K562 (cell line): ENCODE data around the gene FGF22. TPM values are rescaled to one million over a fixed set of nuclear protein-coding genes. Genes with fewer than 3 reads are reported as not detected.

ENCODE experiments used
- ARID2 ChIP-seq: fragments of 450-650 bp; IDR thresholded peaks from 2 replicates; pipeline ENCODE4 v1.6.1; 2017; ENCODE audit warnings: antibody characterized with exemption, mild to moderate bottlenecking
- ATF7 ChIP-seq: fragments of 450-650 bp; IDR thresholded peaks from 2 replicates; pipeline ENCODE4 v1.7.1; 2014; ENCODE audit warnings: mild to moderate bottlenecking, moderate library complexity
- CBX1 ChIP-seq: sonication (generic); IDR thresholded peaks from 2 replicates; pipeline ENCODE4 v1.6.1; 2016; ENCODE audit warnings: antibody characterized with exemption, low read depth, mild to moderate bottlenecking
- CC2D1A ChIP-seq: fragments of 450-650 bp; IDR thresholded peaks from 2 replicates; pipeline ENCODE4 v1.6.1; 2017; ENCODE audit warnings: mild to moderate bottlenecking
- ESRRA ChIP-seq: fragments of 450-650 bp; IDR thresholded peaks from 2 replicates; pipeline ENCODE4 v1.6.1; 2014; ENCODE audit warnings: low read depth, mild to moderate bottlenecking, moderate library complexity, borderline replicate concordance
- KDM4B ChIP-seq, 2 experiments: fragments of 450-650 bp in 1 of 2; sonication (generic) in 1 of 2; IDR thresholded peaks; 2 replicates each; pipeline ENCODE4 v1.6.1; 2016 to 2017; ENCODE audit warnings: borderline replicate concordance in 2 of 2, antibody characterized with exemption in 1 of 2, low read depth in 1 of 2, mild to moderate bottlenecking in 1 of 2
- KLF16 ChIP-seq: IDR thresholded peaks from 2 replicates; pipeline ENCODE4 v1.6.1; 2016; ENCODE audit warnings: antibody characterized with exemption
- MAZ ChIP-seq, 2 experiments: fragments of 450-650 bp in 1 of 2; sonication (generic) in 1 of 2; formaldehyde crosslinking; IDR thresholded peaks in 1 of 2; conservative IDR thresholded peaks in 1 of 2; 2 replicates each; pipeline versions ENCODE4 v1.4.0 to v1.5.0; 2020; ENCODE audit warnings: mild to moderate bottlenecking in 1 of 2, missing genetic modification reagents in 1 of 2
- MYNN ChIP-seq, 2 experiments: sonication (generic); formaldehyde crosslinking in 1 of 2; IDR thresholded peaks; 2 replicates each; pipeline versions ENCODE4 v1.5.0 to v1.6.1; 2016 to 2020; ENCODE audit warnings: antibody characterized with exemption in 1 of 2, missing genetic modification reagents in 1 of 2
- TRIM25 ChIP-seq: fragments of 450-650 bp; IDR thresholded peaks from 2 replicates; pipeline ENCODE4 v1.7.0; 2016; ENCODE audit warnings: borderline replicate concordance
- VEZF1 ChIP-seq: fragments of 200-800 bp; sonication (Bioruptor generic); IDR thresholded peaks from 2 replicates; pipeline ENCODE4 v1.6.1; 2017; ENCODE audit warnings: missing genetic modification characterization, missing compliant biosample characterization
- ZBTB17 ChIP-seq: fragments of 450-650 bp; formaldehyde crosslinking; IDR thresholded peaks from 2 replicates; pipeline ENCODE4 v1.4.0; 2020; ENCODE audit warnings: mild to moderate bottlenecking
- ZFX ChIP-seq: sonication (generic); formaldehyde crosslinking; IDR thresholded peaks from 2 replicates; pipeline ENCODE4 v1.8.0; 2022; ENCODE audit warnings: mild to moderate bottlenecking, missing genetic modification reagents, moderate library complexity
- ZNF316 ChIP-seq: fragments of 450-650 bp; IDR thresholded peaks from 2 replicates; pipeline ENCODE4 v1.6.1; 2016
- polyA plus RNA-seq, 8 experiments: library from polyadenylated mRNA; depleted of rRNA in 4 of 8; stranded (reverse) in 5 of 8; unstranded in 3 of 8; fragments of >200 nt; fragmentation: Nextera tagmentation in 2 of 8; fragmentation: Illumina TruSeq in 1 of 8; extraction: Ambion mirVana in 2 of 8; extraction: Trizol in 1 of 8; gene quantifications; 2 replicates each; pipeline versions ENCODE4 v1.2.1 to v1.2.3, GENCODE V29; 2011 to 2014; ENCODE audit warnings: inconsistent platforms in 1 of 8, missing spikeins in 1 of 8
- total RNA-seq, 7 experiments: library from RNA; depleted of rRNA in 6 of 7; stranded (reverse); fragments of >200 nt in 6 of 7; fragmentation: Illumina TruSeq in 2 of 7; extraction: Trizol in 2 of 7; gene quantifications; 2 replicates each; pipeline versions ENCODE4 v1.2.1 to v1.2.3, GENCODE V29; 2011 to 2021; ENCODE audit warnings: low replicate concordance in 1 of 7
- TF ChIP-seq, protein P1 (sequence below), 3 experiments: fragments of 200-800 bp in 1 of 3; sonication (Bioruptor generic) in 1 of 3; sonication (generic) in 1 of 3; formaldehyde crosslinking in 1 of 3; IDR thresholded peaks; 2 replicates each; pipeline versions ENCODE4 v1.6.1 to v1.8.0; 2016 to 2022; ENCODE audit warnings: mild to moderate bottlenecking in 2 of 3, missing compliant biosample characterization in 2 of 3, missing genetic modification characterization in 2 of 3, missing genetic modification reagents in 1 of 3
- TF ChIP-seq, protein P2 (sequence below): sonication (generic); formaldehyde crosslinking; IDR thresholded peaks from 2 replicates; pipeline ENCODE4 v1.8.1; 2023; ENCODE audit warnings: mild to moderate bottlenecking, missing genetic modification reagents
- TF ChIP-seq, protein P3 (sequence below): sonication (generic); formaldehyde crosslinking; IDR thresholded peaks from 2 replicates; pipeline ENCODE4 v1.8.1; 2023; ENCODE audit warnings: mild to moderate bottlenecking, missing genetic modification reagents

The FGF22 gene
- total and polyA plus RNA-seq, 9 of the 15 experiments (the other 6 are each of a cell fraction or from before 2014, with no cell fraction given), result 0.14 to 2.2 (median 0.86) TPM; not detected in 4

DNA sequence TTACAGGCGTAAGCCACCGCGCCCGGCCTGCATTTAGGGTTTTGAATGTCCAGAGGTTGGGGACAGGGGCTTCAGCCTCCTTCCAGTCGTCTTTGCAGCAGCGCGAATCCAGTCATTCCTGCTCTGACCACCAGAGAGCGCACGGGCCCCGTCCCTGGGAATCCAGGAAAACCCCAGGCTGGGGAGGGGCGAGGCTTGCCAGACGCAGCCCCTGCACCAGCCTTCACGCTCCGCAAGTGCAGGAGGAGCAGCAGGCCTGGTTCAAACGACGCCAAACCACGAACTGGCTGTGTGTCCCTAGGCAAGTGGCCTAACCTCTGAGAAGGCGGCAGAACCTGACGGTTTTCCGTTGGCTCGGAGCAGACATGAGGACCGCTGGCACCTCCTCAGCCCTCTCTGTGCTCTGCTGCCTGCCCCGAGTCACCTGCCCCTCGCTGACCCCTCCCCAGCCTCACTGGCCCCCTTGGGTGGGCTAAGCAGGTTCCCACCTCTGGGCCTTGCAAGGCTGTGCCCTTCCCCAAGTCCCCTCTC is 25.3 kb downstream of the FGF22 start (continued):
- TF ChIP-seq MYNN (IDR thresholded peaks at IDR 0.05) (no peak), MYNN (CRISPR knock-in tag; IDR thresholded peaks at IDR 0.05) (no peak), CBX1 (0 out of 2 replicates have a peak, but pooled peaks have one; percentile 44), ATF7 (0 out of 2 replicates have a peak, but pooled peaks have one; percentile 15), TRIM25 (no peak), ARID2 (peak; percentile 76), CC2D1A (peak; percentile 78; the same call in 1 of the 2 replicates), ZFX (CRISPR knock-in tag) (peak; percentile 23; the same call in 1 of the 2 replicates), ZBTB17 (0 out of 2 replicates have a peak, but pooled peaks have one; percentile 23), KDM4B (IDR thresholded peaks at IDR 0.05; ENCODE audit: borderline replicate concordance in 2 of 2, low read depth in 1 of 2) (peak in 1 of 2 experiments; percentile 46; a peak in 1 of 4 replicates), ZNF316 (no peak), VEZF1 (peak; percentile 73), KLF16 (0 out of 2 replicates have a peak, but pooled peaks have one; percentile 39), MAZ (CRISPR knock-in tag; conservative IDR thresholded peaks at IDR 0.05 in 1 of 2, IDR thresholded peaks at IDR 0.05 in 1 of 2) (peak; percentile 62 to 80), ESRRA (0 out of 2 replicates have a peak, but pooled peaks have one; percentile 36)
- TF ChIP-seq, protein P1, sequence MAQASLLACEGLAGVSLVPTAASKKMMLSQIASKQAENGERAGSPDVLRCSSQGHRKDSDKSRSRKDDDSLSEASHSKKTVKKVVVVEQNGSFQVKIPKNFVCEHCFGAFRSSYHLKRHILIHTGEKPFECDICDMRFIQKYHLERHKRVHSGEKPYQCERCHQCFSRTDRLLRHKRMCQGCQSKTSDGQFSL (CRISPR knock-in tag; IDR thresholded peaks at IDR 0.05), result 0 out of 2 replicates have a peak, but pooled peaks have one; percentile 38
- TF ChIP-seq, protein P1 (tag; IDR thresholded peaks at IDR 0.05), result peak in 1 of 2 experiments; percentile 48; a peak in 1 of 4 replicates
- TF ChIP-seq, protein P2, sequence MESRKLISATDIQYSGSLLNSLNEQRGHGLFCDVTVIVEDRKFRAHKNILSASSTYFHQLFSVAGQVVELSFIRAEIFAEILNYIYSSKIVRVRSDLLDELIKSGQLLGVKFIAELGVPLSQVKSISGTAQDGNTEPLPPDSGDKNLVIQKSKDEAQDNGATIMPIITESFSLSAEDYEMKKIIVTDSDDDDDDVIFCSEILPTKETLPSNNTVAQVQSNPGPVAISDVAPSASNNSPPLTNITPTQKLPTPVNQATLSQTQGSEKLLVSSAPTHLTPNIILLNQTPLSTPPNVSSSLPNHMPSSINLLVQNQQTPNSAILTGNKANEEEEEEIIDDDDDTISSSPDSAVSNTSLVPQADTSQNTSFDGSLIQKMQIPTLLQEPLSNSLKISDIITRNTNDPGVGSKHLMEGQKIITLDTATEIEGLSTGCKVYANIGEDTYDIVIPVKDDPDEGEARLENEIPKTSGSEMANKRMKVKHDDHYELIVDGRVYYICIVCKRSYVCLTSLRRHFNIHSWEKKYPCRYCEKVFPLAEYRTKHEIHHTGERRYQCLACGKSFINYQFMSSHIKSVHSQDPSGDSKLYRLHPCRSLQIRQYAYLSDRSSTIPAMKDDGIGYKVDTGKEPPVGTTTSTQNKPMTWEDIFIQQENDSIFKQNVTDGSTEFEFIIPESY (CRISPR knock-in tag), result peak; percentile 66
- TF ChIP-seq, protein P3, sequence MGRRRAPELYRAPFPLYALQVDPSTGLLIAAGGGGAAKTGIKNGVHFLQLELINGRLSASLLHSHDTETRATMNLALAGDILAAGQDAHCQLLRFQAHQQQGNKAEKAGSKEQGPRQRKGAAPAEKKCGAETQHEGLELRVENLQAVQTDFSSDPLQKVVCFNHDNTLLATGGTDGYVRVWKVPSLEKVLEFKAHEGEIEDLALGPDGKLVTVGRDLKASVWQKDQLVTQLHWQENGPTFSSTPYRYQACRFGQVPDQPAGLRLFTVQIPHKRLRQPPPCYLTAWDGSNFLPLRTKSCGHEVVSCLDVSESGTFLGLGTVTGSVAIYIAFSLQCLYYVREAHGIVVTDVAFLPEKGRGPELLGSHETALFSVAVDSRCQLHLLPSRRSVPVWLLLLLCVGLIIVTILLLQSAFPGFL (CRISPR knock-in tag), result peak; percentile 67; the same call in 1 of the 2 replicates
